Mucosa of stomach (tissue), 1 donor: ENCODE data around the gene RUNDC3A.

Source experiments
- H3K27me3 ChIP-seq: one replicate; pipeline ENCODE4 v1.7.0; 2013; ENCODE audit warnings: mild to moderate bottlenecking, low read length; ENCODE audit not compliant: control insufficient read depth, insufficient read depth
- H3K36me3 ChIP-seq: one replicate; pipeline ENCODE4 v1.7.0; 2013; ENCODE audit warnings: low read length; ENCODE audit not compliant: control insufficient read depth, insufficient read depth
- H3K4me1 ChIP-seq: one replicate; pipeline ENCODE4 v1.7.0; 2013; ENCODE audit warnings: mild to moderate bottlenecking, low read length; ENCODE audit not compliant: control insufficient read depth, insufficient read depth
- H3K4me3 ChIP-seq: one replicate; pipeline ENCODE4 v1.7.0; 2013; ENCODE audit warnings: low read length
- H3K9ac ChIP-seq: one replicate; pipeline ENCODE4 v1.7.0; 2013; ENCODE audit warnings: mild to moderate bottlenecking, low read length, moderate library complexity
- H3K9me3 ChIP-seq: one replicate; pipeline ENCODE4 v1.7.0; 2013; ENCODE audit warnings: mild to moderate bottlenecking, low read length, moderate library complexity; ENCODE audit not compliant: control insufficient read depth
- donor health status: Pancreatic carcinoma.

Gene RUNDC3A

GRCh38 chr17:44272321-44272951 lies 36.0 kb upstream of the RUNDC3A start:
- no peaks in the 10 kb centered on the region for H3K9me3 ChIP-seq
- H3K4me1 ChIP-seq = peaks cover 8% of the 10 kb centered on the region
- no peaks in the 10 kb centered on the region for H3K36me3 ChIP-seq

GRCh38 chr17:44272954-44273353 lies 35.4 kb upstream of the RUNDC3A start:
- no peak overlapping the region for H3K4me3 ChIP-seq
- H3K4me1 ChIP-seq = peaks cover 8% of the 10 kb centered on the region
- H3K9me3 ChIP-seq = no peaks in the 10 kb centered on the region
- peaks cover 17% of the 10 kb centered on the region for H3K27me3 ChIP-seq
- H3K9ac ChIP-seq = no peak overlapping the region
- H3K36me3 ChIP-seq = no peaks in the 10 kb centered on the region

More at GRCh38 chr17:44272321-44272951, 36.0 kb upstream of the RUNDC3A start:
- Histone ChIP-seq H3K27me3 (peaks cover 17% of the 10 kb centered on the region), H3K9ac (no peak overlapping the region), H3K4me3 (no peak overlapping the region)

GRCh38 chr17:44273607-44274006 lies 34.8 kb upstream of the RUNDC3A start:
- Histone ChIP-seq H3K9ac (no peak overlapping the region), H3K4me1 (peaks cover 8% of the 10 kb centered on the region), H3K4me3 (no peak overlapping the region), H3K9me3 (no peaks in the 10 kb centered on the region), H3K27me3 (peaks cover 17% of the 10 kb centered on the region), H3K36me3 (no peaks in the 10 kb centered on the region)

DNA sequence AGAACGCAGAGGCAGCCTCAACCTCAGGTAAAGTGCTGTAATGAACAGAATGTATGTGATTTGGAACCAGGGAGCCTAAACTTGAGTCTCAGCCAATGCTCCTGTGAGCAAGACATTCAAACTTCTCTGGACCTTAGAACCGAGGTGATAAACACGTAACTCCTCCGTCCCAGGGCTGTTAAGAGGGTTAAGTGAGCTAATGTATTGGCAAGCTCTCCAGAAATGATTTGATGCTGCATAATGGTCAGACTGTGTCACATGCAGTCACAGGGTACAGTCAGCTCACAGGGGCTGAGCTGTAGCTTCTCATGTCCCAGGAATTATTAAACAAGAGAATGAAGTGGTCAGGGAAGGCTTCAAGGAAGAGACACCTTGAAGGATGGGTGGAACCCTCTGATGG lies 30.4 kb upstream of the RUNDC3A start:
- Histone ChIP-seq H3K27me3 (no peaks in the 10 kb centered on the region), H3K9ac (no peak overlapping the region), H3K4me3 (no peak overlapping the region), H3K36me3 (no peaks in the 10 kb centered on the region), H3K9me3 (no peaks in the 10 kb centered on the region), H3K4me1 (no peaks in the 10 kb centered on the region)

- Histone ChIP-seq H3K4me1 (no peaks in the 10 kb centered on the region), H3K36me3 (no peaks in the 10 kb centered on the region), H3K9ac (peak overlapping the region; percentile 12), H3K9me3 (no peaks in the 10 kb centered on the region), H3K27me3 (no peaks in the 10 kb centered on the region), H3K4me3 (no peak overlapping the region)
Measured at GRCh38 chr17:44279346-44279665, 29.1 kb upstream of the RUNDC3A start.

DNA sequence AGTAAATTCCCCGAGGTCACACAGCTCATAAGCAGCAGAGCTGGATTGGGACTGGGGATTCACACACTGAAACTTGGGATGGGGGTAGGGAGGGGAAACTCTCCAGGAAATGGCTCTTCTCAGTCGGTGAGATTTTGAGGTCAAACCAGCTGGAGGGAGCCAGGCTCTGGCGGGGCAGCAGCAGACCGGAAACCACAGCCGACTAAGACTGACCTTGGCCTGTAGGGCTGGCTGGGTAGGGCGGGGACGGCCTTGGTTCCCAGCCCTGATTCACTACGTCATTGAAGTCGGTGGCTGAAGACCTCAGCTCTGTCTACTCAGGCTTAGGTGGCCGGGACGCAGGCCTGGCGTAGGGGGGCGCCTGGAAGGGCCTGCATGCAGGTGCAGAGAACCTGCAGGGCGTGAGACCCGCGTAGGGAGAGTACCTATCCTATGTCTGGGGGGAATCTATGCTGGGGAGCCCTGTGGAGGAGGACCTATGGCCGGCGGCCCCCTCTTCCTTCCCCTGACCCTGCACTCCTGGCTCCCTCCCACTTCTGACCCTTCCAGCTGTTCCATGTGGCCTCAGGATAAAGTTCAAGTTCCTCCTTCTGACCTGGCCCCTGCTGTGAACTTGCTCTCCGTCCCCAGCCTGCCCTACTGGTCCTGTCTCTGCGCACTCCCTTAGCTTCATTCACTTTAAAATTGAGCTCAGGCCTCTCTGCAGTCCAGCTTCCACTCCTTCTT lies 28.6 kb upstream of the RUNDC3A start:
- Histone ChIP-seq H3K4me3 (no peak overlapping the region), H3K27me3 (no peaks in the 10 kb centered on the region), H3K4me1 (no peaks in the 10 kb centered on the region), H3K9ac (peak overlapping the region; percentile 12), H3K9me3 (no peaks in the 10 kb centered on the region), H3K36me3 (no peaks in the 10 kb centered on the region)

DNA sequence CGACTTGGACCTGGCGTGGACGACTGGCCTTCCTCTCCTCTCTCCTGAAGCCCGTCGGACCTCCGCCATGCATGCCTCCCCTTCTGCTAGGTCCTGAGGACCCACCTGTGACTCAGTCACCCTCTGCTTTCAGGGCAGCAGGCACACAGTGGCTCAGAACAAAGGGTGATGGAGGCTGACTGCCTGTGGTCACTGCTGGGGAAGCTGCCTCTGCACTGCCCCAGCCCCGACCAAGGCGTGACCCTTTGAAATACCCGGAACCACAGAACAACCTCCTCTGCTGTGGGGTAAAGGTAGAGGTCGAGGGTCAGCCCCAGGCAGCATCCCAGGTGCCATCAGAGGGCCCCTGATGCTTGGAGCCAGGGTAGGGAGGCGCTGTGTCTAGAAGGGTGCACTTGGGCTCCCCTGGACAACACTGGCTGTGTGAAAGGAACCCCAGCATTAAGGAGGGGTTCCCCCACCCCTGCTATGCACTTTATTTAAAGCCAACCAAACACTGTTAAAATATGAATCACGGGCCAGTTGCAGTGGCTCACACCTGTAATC lies 27.9 kb upstream of the RUNDC3A start:
- no peak overlapping the region for H3K9ac ChIP-seq
- H3K4me1 ChIP-seq = no peaks in the 10 kb centered on the region

DNA sequence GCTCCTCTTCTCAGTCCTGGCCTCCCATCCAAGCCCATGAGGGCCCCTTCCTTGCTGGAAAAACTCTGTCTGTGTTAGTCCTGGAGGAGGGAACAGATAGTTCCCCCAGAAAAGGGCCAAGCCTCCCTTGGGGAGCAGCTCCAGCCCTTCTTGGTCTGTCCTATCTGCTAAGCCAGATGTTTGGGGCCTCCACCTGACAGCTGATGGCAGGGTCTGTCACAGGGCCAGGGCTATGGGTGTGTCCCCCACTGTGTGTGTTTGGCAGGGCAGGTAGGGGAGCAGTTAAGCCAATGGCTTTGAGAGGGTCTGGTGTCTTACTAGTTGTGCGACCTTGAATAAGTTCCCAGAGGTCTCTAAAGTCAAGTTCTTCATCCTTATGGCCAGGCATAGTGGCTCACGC lies 26.8 kb upstream of the RUNDC3A start:
- no peaks in the 10 kb centered on the region for H3K4me1 ChIP-seq
- no peaks in the 10 kb centered on the region for H3K9me3 ChIP-seq
- H3K4me3 ChIP-seq = no peak overlapping the region
- H3K36me3 ChIP-seq = no peaks in the 10 kb centered on the region
- no peaks in the 10 kb centered on the region for H3K27me3 ChIP-seq
- H3K9ac ChIP-seq = no peak overlapping the region

More for the DNA sequence above, 27.9 kb upstream of the RUNDC3A start:
- Histone ChIP-seq H3K9me3 (no peaks in the 10 kb centered on the region), H3K4me3 (no peak overlapping the region), H3K36me3 (no peaks in the 10 kb centered on the region), H3K27me3 (no peaks in the 10 kb centered on the region)

DNA sequence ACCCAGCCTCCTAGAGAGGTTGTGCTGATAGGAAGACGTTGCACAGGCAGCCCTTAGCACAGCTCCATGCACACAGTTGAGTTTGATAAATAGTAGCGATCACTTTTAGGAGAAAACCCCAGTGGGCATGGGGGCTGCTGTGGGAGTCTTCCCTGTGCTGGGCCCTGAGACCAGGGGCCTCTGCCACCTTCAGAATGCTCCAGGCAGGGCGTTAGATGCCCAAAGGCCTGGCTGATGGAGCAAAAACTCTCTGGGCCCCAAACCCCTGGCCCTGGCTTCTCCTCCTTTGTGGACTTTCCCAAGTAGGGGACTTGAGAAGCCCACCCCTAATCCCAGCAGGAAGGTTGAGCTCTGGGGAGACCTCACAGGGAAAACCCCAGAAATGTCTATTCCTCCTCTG lies 26.1 kb upstream of the RUNDC3A start:
- no peaks in the 10 kb centered on the region for H3K4me1 ChIP-seq
- no peak overlapping the region for H3K4me3 ChIP-seq
- no peaks in the 10 kb centered on the region for H3K9me3 ChIP-seq
- H3K9ac ChIP-seq = no peak overlapping the region
- H3K27me3 ChIP-seq = no peaks in the 10 kb centered on the region
- no peaks in the 10 kb centered on the region for H3K36me3 ChIP-seq

- Histone ChIP-seq H3K27me3 (no peaks in the 10 kb centered on the region), H3K9ac (no peak overlapping the region), H3K9me3 (no peaks in the 10 kb centered on the region), H3K4me3 (no peak overlapping the region), H3K36me3 (no peaks in the 10 kb centered on the region), H3K4me1 (no peaks in the 10 kb centered on the region)
Measured at GRCh38 chr17:44283344-44284023, 24.9 kb upstream of the RUNDC3A start.

- Histone ChIP-seq H3K9ac (no peak overlapping the region), H3K4me1 (no peaks in the 10 kb centered on the region), H3K9me3 (no peaks in the 10 kb centered on the region), H3K27me3 (no peaks in the 10 kb centered on the region), H3K36me3 (no peaks in the 10 kb centered on the region), H3K4me3 (no peak overlapping the region)
Measured at GRCh38 chr17:44284024-44284400, 24.4 kb upstream of the RUNDC3A start.

DNA sequence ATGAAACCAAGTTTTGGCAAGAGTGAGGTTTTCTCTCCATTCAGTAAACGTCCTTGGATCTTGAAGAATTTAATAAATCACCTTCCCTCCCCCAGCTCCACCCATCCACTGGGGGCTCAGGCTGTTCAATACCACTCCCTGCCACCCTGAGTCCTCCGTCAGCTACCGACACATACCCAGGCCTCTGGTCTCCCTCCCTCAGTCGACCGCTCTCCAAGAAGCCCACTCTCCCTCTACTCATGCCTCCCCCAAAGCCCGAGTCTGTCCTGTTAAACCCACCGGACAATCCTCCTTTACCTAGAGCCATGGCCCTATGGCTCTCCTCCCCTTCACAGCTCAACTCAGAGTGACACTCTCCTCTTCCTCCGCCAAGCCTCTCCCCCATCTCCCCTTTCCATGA lies 20.8 kb upstream of the RUNDC3A start:
- no peaks in the 10 kb centered on the region for H3K36me3 ChIP-seq
- no peaks in the 10 kb centered on the region for H3K9me3 ChIP-seq
- no peak overlapping the region for H3K4me3 ChIP-seq
- H3K4me1 ChIP-seq = no peaks in the 10 kb centered on the region
- no peaks in the 10 kb centered on the region for H3K27me3 ChIP-seq
- no peak overlapping the region for H3K9ac ChIP-seq
